Activated CD4-positive, CD25-positive, alpha-beta regulatory T cell treated with anti-CD3 and anti-CD28 coated beads, Interleukin-2, amount 50 U/mL, for 72 hours (primary cell): ENCODE data around the gene GH2.
"Not testable (repeated sequence)": the region's sequence is repeated elsewhere in the genome, so short reads cannot be mapped to it uniquely, and the experiment has no call there.

Source experiments
- DNase-seq: peaks from one replicate; pipeline ENCODE4 v3.0.0; 2021

Gene GH2

DNA sequence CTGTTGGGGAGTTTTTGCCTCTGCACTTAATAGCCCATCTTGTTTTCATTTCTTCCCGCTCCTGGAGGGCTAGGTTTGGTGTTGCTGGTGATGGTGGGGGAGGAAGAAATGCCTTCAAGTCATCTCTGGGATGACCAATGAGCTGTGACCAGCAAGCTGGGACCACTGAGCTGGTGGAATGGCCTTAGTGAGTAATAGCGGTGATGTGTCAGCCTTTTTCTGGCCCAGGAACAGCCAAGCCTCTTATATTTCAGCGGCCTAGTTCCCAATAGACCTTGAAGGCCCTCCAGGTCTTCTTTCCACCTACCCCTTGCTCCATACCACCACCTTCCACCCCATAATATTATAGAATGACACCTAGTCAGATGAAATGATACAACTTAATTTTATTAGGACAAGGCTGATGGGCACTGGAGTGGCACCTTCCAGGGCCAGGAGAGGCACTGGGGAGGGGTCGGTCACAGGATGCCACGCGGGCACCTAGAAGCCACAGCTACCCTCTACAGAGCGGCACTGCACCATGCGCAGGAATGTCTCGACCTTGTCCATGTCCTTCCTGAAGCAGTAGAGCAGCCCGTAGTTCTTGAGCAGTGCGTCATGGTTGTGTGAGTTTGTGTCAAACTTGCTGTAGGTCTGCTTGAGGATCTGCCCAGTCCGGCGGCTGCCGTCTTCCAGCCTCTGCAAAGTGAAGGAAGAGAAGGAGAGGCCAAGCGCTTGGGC, 9.9 kb downstream of the GH2 start:
- DNase-seq, result not testable (repeated sequence)

DNA sequence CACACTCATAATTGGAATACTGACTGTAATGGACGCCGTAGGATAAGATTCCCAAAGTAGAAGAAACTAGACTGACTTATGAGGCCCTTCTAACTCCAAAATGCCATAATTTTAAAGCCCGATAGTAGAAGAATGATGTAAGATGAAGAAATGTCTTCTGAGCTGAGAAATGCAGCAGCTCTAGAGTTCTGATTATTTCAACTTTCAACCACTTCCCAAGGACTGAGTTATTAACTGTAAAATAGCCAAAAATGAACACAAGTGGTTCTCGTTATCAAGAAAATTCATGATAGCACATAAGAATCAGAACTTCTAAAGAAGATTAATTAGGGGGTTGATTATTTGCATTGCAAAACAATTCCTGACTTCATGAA, 11.5 kb downstream of the GH2 start:
- DNase-seq, result not testable (repeated sequence)

DNA sequence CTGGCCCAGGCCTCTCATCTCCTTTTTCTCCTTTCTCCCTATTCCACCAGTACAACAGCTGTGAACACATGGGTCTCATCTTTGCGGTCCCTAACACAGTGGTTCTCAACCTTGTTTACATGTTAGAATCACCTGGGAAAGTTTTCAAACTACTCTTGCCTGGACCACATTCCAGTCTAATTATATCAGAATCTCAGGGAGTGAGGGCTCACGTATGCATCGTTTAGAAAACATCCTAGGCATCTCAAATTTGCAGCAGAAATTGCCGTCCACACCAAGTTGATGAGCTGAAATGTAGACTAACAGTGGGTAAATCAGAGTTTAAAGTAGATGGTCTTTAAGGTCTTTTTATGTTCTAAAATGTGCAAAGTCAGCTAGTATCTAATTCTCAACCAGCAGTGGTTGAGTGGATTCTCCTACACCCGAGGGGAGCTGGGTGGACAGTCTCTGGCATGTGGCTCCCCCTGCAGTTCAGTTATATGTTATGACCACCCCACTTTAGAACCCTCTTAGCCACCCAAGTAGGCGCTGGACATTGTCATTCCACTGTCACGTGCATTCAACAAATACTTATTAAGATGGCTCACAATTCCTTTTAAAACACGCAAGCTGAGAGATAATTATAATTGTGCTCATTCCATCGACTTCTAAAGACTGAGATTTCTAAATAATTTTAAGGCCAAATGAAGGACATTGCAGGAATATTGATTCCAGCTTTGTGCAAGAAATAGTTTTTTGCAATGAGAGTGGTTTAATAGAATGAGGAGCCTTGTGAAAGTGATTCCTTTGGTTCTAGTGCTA, 12.1 kb downstream of the GH2 start:
- not testable (repeated sequence) for DNase-seq

DNA sequence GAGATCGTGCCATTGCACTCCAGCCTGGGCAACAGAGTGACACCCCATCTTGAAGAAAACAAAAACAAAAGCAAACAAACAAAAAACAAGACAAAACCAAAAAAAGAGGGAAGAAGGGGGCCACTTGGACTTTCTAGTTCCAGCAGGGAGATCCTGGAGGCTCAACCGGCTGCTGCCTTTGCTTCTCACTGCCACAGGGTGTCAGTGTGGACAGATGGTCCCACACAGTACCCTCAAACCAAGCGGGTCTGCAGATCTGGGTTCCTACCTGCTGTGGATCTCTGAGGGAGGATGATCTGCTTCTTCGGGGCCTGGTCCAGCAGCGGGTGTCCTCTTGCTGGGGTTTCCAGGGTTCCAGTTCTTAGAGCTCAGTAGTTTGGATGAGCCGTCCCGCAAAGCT, 15.1 kb downstream of the GH2 start:
- not testable (repeated sequence) for DNase-seq

DNA sequence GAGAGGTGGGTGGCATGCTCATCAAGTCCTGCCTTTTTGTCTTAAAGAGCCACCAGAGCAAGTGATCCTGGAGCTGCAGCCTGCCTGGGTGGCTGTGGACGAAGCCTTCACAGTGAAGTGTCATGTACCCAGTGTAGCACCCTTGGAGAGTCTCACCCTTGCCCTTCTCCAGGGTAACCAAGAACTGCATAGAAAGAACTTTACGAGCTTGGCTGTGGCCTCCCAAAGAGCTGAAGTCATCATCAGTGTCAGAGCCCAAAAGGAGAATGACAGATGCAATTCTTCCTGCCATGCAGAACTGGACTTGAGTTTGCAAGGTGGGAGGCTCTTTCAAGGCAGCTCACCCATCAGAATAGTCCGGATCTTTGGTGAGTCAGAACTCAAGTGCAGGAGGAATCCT, 22.5 kb downstream of the GH2 start:
- no peak for DNase-seq

DNA sequence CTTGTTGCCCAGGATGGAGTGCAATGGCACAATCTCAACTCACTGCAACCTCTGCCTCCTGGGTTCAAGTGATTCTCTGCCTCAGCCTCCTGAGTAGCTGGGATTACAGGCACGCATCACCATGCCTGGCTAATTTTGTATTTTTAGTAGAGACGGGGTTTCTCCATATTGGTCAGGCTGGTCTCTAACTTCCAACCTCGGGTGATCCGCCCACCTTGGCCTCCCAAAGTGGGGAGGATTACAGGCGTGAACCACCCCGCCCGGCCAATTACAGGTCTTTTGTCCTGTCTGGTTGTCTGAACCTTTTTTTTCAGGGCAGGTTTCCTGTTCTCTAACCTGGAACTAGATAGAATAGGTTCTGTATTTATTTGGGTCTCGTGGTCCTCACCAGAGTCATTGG, 25.3 kb downstream of the GH2 start:
- not testable (repeated sequence) for DNase-seq

DNA sequence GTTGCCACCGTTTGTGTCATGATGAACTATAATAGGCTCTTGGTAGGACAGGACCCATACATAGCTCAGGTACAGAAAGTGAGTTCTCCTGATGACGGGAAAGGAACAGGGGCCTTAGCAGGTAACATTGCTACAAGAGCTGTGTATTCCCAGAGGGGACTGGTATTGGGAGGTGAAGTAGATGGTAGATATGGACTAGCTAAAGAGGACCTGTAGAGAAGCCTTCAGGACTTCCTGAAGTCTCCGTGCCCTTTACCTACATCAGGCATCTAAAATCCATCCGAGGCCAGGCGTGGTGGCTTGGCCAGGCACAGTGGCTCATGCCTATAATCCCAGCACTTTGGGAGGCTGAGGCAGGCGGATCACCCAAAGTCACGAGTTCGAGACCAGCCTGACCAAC, 26.6 kb downstream of the GH2 start:
- DNase-seq, result no peak

DNA sequence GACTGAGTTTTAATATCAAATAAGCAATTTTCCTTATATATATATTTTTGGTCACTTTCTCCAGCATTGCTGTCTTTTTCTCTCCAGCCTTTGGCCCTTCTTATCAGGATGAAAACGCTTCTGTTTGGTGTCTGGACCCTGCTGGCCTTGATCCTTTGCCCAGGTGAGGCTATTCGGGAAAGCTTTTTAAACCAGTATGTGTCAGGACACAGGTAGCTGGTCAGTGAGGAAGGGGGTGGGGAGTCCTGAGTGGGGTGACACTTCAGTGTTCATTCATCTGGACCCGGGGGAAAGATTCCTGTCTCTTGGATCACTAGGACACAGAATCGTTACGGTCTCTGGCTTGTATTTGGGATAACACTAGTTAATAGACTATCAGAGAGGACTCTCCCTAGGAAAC, 27.0 kb downstream of the GH2 start:
- DNase-seq, result no peak

DNA sequence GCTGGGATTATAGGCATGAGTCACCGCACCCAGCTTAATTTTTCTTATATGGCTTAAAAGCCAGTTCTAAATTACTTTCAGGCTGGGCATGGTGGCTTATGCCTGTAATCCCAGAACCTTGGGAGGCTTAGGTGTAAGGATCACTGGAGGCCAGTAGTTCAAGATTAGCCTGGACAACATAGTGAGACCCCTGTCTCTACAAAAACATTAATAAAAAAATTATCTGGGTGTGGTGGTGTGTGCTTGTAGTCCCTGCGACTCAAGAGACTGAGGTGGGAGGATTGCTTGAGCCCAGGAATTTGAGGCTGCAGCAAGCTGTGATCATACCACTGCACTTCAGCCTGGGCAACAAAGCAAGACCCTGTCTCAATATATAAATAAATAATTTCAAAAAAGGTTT, 28.5 kb downstream of the GH2 start:
- no peak for DNase-seq

DNA sequence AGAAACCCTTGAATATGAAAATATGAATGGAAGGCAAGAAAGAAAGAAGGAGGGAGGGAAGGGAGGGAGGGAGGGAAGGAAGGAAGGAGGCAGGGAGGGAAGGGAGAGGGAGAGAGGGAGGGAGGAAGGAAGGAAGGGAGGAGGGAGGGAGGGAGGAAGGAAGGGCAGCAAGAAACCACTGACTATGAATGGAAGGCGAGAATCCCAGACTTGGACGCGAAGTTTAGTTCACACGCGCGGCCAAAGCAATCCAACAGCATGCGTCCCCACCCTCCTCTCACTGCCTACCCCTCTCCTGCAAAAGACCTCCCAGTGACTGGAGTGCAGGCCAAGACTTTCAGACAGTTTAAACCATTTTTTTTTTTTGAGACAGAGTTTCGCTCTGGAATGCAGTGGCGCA, 31.3 kb downstream of the GH2 start:
- DNase-seq, result no peak

DNA sequence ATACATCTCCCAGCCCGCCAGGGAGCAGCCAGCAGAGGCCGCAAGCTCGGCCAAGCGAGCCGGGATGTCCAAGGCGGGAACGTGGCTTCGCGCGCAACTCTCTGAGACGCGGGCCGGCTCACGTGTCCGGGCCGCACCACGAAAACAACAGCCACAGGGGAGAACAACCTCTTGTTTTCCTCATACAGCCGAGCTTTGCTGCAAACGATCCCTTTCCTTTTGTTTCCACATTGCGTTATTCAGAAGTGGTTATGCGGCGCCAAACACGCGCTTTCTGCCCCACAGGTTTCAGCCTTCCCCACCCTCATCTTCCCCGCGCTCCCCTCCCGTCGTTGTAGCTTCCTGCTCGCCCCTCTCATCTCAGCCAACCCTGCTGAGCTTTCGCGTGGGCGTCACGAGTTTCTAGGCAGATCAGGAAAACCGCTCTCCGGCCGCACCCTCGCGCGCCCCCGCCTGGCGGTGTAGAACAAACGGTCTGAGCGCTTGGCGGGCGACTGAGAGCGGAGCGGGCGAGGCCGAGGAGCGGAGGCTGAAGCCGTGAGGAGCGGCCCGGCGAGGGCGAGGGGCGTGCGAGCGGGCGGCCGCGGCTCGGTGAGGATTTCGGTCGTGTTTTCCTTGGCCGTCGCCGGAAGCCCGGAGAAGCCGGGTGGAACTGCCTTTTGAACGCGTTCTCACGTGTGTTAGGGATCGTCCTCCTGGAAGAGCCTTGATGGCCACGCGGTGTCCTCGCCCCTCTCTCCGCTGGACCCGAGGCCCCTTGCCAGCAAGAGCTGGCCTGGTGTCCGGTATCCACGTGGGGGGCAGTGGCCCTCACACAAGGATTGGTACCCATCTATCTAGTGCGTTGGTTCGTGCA, 32.7 kb downstream of the GH2 start:
- DNase-seq, result peak; percentile 98

DNA sequence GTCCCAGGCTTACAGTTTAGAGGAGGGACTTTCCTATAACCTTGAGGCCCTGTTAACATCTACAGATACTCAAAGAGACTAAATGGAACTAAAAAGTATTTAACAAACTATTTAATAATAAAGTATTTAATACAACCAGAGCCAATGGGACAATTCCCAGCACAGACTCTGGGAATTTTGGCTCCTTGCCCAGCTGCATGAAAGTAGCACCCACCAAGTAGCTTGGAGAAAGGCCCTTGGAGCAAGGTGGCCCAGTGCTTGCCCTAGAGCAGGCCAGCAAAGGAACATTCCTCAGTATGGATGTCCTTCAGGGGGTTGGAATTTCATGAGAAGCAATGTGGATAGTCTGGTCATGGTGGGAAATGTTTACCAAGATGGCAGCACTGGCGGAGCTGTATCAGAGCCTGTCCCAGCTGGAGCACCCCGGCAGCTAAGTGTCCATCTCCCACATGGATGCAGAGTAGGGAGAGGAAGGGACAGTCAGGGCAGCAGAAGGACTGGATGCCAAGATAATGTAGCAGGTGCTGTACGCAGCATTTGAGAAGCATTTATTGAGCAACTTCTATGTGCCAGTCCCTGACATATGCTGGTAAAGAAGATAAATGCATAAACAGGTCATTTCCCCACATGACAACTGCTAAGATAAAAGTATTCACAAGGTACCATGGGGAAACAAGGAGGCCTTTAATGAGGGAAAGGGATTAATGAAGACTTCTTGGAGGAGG, 34.1 kb downstream of the GH2 start:
- no peak for DNase-seq

DNA sequence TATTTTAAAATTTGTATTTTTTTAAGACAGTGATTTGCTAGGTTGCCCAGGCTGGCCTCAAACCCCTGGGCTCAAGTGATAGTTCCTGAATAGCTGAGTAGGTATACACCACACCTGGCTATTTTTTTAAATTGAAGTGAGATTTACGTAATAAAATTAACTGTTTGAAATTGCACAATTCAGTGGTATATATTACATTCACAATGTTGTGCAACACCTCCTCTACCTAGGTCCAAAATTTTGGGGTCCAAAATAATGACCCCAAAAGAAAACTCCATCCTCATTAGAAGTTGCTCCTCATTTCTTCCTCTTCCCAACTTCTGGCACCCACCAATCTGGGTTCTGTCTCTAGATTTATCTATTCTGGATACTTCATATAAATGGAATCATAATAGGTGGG, 36.2 kb downstream of the GH2 start:
- no peak for DNase-seq

DNA sequence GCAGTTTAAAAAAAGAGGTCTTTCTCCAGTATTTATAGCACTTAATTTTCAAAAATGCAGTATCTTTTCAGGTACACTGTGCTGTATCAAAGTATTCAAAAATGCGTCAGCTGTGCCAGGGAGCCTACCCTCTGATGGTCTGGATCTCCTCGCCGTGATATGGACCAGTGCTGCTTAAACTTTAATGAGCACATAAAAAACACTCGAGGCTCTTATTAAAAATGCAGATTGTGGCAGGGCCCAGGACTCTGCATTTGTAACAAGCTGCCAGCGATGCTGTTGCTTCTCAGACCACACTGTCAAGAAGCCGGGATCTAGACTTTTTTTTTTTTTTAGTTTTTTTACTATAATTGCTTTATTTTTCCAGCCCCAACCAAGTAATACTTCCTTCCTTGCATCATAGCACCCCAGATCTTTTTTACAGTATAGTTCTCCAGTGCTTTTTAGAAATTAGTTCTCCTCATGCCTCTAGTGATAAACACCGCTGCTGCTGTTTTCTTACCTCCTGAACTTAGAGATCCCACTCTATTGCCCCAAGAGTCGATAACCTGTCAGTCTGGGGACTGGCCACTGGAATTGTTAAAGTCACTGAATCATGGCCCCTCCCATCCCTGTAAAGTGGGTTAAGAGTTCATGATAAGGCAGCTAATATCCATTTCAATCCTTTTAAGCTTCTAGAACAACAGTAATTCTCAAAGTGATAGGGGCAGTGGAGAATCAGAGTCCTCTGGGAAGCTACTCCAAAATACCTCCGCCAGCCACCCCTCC, 37.6 kb downstream of the GH2 start:
- DNase-seq, result no peak

DNA sequence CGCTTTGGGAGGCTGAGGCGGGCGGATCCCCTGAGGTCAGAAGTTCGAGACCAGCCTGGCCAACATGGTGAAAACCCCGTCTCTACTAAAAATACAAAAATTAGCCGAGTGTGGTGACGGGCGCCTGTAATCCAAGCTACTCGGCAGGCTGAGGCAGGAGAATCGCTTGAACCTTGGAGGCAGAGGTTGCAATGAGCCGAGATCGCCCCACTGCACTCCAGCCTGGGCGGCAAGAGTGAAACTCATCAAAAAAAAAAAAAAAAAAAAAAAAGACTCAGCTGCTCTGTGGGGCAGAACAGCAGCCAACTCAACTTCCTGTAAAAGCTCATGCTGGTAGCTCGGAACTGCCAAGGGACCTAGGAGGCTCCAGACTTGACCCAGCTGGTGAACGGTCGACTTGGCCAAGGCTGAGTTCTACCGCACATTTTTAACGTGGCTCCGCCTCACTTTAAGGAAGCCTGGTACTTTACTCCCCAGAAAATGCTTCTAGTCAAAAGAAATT, 38.3 kb downstream of the GH2 start:
- not testable (repeated sequence) for DNase-seq

DNA sequence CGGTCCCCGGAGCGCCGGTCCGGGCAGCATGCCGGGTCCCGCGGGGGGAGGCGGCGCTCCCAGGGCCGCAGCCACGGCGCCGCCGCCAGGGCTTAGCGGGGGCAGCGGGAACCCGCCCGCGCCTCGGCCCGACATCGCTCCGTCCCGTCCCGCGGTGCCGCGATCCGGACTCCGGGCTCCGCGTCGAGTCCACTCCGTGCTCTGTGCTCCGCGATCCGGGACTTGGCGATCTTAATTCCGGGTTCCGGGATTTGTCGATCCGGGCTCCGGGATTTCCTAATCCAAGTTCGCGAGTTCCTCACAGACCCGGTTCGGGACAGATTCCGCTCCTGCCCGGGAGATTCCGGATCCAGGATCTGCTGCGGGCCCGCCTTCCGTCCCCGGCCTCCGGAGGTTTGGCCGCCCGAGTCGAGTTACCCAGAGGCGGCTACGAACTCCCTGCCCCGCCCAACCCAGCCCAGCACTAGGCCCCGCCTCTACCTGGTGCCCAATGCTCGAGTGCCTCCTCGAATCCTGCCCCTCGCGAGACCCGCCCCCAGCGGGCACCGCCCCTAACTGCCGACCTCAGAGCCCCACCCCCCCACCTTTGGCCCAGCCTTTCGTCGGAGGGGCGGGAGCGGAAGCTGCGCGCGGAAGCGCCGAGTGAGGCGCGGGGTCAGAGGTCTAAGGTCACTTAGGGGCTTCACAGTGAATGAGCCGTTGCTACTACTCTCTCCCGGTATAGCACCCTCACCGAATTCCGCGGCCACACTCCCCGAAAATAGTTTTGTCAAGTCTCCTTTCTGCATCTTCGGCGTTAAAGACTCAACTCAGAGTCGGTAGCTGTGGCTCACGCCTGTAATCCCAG, 39.0 kb downstream of the GH2 start, which contains the start of gene SMARCD2:
SMARCD2 (minus strand) TSS at position 146 of the 847 bp plus-strand sequence; CDS start at position 135, 11 bp downstream.
- peak; percentile 99 for DNase-seq

DNA sequence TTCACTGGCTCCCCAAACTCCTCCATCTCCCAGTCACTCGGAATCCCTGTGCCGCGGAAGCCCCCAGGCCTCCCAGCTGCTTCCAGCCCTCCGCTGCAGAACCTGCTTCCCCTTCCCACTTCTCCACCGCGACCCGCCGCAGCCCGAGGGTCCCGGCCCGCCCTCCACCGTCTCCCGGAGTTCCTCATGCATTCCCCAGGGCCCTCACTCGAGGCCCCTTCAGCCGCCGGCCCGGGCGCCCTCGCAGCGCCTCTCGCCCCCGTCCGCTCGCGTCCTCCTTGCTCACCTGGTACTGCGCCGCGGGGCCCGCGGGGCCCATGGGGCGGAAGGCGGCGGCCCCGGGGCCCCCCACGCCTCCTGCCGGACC, 39.6 kb downstream of the GH2 start:
- DNase-seq, result peak; percentile 52

DNA sequence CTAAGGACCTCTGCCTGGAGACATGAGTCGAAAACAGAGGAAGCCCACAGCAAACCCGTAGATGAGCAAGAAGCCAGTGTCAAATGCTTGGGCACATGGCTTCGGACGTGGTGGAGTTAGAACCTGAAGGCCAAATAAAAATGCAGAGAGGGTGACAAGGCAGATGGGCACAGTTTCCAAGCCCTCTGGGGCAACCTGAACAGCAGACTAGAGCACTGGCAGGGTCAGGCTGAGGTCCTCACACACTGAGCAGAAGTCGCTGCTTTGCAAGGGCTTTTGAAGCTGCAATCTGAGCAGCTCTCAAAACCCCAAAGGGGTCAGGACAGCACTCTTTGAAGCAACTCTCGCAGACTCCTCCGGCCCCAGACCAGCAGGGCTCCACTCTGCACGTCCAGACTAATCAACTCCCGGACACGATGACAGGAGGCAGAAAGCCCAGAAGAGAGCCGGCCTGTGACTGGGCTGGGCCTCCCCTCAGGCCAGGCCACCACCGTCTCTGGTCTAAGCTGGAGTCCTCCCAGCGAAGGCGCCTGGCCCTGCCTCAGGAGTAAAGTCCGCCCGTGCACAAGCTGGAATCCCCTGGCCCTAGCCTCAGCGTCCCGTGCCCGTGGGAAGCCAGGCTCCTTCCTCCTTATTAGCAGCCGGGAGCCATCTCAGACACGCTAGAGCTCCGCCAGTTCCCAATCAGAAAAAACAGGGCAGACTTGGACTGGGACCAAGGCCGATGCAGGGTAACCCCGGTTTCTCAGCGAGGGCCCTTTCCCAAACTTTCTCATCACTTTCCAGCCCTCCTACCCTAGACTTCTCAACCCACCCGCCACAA, 40.2 kb downstream of the GH2 start:
- no peak for DNase-seq

DNA sequence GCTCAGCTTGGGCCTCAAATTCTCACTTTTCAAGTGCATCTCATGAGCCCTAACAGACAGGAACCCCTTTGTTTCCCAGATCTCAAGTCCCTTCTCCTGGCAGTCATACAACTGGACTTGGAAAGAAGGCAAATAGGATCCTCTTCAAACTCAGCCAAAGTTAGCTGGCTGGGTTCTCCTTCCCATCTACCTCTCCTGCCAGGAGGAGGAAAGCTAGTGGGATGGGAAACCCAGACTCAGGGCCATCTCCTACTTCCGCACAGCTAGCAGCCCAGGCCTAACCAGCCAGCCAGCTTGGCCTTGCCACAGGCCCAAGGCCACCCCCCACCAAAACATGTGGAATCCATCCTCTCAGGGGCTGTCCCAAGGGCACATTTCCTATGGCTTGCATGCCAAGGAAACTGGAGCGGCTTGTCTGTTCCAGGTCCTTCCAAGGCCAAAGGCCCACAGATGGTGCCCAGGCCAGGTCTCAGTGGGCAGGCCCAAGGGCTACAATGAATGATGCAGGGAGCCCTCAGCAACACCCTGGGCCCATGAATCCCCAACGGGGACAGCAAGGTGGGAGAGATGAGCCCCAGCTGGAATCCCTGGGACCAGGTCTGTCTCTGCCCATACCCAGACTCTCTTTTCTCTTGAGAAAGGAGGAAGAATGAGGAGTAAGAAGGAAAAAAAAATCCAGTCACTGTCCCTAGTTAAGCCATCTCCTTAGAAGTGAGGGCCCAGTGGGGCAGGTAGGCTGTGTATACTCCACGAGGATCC, 41.0 kb downstream of the GH2 start:
- no peak for DNase-seq
